ENCODE data around the gene NR2E1.

The NR2E1 gene

DNA sequence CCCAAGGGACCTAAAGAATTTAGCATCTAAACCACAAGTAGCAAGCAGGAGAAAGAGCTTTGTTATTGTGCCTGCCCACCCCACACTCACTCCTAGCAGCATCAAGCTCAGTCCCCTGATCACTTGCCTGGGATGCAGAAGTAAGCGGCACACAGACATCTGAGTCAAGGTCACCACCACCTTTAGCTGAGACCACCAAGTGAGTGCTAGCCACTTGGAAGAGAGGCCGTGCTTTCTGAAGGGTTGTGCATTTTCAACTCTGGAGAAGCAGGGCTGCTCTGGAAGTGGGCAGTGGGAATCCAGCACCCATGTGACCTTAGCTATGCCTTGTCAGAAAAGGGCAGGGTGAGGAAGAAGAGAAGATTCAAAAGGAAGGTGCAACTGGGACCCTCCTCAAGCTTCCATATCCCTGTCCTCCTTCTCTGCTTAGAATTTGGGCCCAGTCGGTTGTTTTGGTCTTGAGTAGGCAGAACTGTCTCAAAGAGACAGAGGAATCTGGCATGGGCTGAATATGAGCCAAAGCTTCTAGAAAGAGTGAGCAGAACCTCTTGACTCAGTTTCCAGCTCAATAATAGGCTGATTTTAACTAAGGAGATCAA, 6.2 kb downstream of the NR2E1 start:
- DNase-seq, result no peak

GRCh38 chr6:108174371-108175175, 8.8 kb downstream of the NR2E1 start:
- no peak for DNase-seq

GRCh38 chr6:108175176-108175591, 9.4 kb downstream of the NR2E1 start:
- DNase-seq, result no peak

DNA sequence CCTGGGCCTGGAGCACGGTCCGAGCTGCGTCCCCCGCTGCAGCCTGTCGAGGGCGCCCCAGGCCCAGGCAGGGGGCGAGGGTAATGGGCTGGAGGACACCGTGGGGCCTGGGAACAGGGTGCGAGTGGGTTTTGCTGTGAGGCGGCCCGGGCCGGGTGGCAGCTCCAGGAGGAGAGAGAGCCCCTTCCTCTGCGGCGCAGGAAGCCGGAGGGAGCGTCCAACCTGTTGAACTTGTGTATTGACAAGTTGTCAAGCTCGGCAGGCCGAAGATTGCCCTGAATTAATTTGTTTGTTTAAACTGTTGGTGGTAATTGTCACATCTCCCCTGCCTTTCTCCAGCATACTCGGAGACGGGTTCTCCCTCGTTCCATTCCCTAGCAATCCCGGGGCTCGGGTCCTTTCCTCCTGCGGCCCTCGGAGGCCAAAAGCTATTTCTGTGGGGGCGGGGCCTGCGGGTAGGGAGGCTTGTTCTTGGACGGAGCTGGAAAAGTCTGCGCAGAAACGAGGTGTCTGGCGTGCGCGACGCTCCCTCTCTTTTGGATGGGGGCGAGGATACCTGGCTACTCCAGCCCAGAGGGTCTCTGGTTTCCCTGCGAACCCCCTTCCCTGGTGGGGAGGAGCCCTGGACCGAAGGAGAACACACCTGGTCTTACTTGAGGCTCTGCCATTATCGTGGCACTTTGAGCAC, 9.9 kb downstream of the NR2E1 start:
- DNase-seq, result no peak

DNA sequence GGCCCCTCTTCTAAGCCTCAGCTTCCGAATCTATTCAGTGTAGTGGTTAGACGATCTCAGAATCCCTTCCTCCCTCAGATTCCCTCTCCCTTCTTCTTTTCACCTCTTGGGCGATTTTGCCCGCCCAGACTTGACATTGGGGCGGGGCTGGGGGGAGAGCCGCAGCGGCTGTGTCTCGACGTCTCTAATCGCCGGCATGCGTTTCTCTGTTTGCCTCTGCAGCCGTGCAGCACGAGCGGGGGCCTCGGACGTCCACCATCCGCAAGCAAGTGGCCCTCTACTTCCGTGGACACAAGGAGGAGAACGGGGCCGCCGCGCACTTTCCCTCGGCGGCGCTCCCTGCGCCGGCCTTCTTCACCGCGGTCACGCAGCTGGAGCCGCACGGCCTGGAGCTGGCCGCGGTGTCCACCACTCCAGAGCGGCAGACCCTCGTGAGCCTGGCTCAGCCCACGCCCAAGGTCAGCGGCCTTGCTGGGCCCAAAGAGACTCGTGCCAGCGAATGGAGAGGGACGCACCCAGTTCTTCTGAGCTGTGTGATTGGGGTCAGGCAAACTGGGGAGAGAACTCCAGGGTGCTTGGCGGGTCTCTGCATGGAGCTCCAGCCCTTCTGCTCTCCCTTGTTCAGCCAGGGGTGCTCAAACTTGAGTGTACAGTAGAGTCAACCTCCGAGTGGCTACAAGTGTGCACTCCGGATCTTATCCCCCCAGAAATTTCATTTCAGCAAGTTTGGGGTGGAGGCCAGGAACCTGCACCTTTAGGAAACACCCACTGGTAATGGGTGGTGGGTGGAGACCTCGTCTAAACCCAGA, 10.7 kb downstream of the NR2E1 start:
- DNase-seq, result no peak

DNA sequence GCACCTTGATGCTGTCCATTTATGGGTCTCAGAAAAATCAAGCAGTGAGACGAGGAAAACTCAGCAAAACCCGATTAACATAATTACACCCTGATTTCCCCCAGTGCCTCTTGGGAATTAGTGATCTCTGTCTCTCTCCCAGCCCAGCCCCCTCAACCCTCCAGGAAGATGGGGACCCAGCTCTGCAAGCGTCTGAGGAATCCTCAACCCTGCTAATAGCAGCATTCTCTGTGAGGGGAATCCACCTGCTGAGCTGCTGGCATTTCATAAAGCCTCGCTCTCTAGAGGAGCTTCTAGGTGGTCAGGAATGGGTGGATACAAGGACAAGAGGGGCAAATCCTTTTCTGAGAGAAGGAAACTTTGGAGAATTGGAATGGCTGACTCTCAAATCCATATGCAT, 13.9 kb downstream of the NR2E1 start:
- no peak for DNase-seq

GRCh38 chr6:108180266-108180665, 14.4 kb downstream of the NR2E1 start:
- DNase-seq, result no peak

DNA sequence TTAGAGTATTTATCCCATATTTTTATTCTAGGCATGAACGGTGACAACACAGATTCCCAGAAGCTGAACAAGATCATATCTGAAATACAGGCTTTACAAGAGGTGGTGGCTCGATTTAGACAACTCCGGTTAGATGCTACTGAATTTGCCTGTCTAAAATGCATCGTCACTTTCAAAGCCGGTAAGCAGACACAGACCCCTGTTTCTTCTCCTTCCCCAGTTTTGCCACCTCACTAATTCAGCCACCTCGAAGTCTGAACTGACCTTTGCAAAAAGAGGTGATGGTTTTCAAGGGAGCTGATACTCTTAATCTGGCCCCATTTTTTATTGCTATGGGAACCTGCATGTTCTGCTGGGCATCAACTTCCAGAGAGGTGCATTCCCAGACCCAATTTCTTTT, 15.0 kb downstream of the NR2E1 start:
- no peak for DNase-seq

DNA sequence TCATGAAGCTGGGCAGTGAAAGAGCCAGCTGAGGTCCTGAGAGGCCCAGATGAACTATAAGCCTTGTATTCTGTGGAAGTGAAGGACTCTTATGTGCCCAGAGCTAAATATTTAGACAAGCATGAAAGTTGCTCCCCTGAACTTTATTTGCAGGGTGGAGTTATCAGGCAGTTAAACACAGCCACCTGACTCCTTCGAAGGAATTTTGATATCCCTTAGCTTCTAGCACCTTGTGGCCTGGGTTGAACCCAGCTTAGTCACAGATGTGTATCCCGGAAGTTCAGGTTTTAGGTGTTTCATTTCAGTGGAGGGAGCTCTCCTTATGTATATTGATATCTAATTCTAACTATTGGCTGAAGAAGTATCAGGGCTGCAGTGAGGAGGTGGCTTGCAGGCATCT, 20.4 kb downstream of the NR2E1 start:
- no peak for DNase-seq

DNA sequence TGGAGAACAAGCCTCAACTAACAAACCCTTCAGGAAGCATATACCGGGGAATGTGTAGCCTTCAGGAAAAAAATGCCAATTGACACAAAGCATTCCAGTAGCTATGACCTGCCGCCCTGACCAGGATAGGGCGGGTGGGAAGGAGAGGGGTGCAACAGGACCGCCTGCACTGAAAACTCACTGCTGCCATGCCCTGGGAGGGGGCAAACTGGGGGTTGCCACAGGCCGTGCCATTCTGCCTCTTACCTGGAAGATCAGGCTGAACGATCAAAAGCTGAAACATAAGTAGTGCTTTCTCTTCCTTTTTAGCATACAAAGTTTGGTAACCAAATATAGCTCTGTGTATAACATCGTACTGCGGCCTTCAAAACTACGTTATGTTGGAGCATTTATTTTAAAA, 21.7 kb downstream of the NR2E1 start:
- no peak for DNase-seq

DNA sequence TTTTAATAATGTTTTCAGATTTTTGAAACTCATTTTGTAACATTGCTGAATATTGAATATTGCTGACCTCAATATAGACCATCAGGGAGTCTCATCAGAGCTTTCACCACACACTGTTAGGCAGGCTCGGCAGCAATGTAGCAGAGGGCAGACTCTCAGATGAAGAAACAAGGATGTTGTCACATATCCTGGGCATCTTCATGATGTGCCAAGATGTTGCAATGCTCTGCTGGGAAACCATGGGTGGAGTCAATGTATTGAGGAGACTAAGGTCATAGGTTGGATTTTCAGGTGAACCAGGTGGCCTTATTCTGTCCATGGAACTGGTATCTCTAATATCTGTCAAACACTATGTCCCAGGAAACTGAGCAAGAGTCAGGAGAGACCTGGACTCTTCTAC, 27.3 kb downstream of the NR2E1 start:
- no peak for DNase-seq

GRCh38 chr6:108193835-108194234, 28.0 kb downstream of the NR2E1 start:
- DNase-seq, result no peak

- no peak for DNase-seq
Observed at GRCh38 chr6:108194503-108194902, 28.7 kb downstream of the NR2E1 start.

- DNase-seq, result no peak
Observed at GRCh38 chr6:108195209-108195608, 29.4 kb downstream of the NR2E1 start.

- no peak for DNase-seq
Observed at GRCh38 chr6:108198761-108199498, 33.1 kb downstream of the NR2E1 start.

- no peak for DNase-seq
Observed at GRCh38 chr6:108200186-108200585, 34.4 kb downstream of the NR2E1 start.

- DNase-seq, result no peak
Observed at GRCh38 chr6:108200631-108201030, 34.8 kb downstream of the NR2E1 start.

DNA sequence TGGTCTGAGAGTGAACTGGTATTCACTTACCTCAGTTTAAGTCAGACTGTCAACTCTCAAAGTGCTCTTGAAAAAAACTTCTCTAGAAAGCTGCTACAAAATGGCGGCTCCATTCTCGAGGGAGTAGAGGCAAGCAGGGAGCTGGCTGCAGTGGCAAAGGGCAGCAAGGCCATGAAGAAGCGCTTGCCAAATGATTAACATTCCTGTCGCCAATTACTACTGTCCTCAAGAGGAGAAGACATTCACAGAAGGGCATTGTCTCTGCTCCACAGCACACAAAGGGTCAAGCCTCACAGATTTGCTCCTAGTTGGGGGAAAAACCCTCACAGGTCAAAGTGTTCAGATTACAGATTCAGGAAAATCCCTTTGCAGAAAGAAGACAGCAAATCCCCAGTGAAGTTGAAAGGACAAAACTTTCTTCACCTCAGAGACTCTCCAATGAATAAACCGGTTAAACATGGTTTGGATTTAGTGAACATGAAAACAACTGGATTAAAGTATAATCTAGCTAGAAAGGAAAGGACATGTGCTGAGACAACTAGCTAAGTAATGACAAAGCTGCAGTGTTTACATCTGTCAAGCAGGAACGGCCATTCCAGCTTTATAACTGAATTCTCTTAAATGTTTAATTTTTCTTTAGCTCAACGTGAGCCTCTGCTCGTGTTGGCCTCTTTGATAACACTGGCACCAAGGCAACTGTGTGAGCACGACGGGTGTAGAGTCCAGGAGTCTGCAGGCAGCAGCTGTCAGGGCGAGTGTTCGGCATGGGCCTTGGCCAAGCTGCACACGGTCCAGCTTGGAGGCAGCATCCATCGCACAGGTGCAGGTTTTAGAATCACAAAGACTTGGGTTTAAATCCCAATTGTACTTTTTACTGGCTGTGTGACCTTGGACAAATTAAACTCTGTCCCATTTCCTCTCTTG, 37.6 kb downstream of the NR2E1 start:
- DNase-seq, result no peak

GRCh38 chr6:108207013-108207412, 41.2 kb downstream of the NR2E1 start:
- DNase-seq, result no peak

DNA sequence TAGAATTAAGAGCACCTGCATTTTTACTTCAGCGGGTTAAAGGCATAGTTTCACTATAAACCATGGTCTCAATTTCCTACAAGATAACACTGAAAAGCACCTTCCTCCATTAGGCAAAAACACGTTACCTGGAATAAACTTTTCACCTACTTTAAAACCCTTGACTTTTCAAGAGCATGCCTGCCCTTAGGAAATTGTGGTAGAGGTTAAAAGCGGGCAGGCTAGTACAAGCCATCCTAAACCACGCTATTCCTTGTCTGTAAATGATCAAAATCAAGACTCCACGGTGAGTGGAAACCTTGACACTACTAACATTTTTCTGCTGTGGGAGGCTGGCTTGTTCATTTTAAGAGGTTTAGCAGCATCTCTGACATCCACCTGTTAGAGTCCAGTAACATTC, 43.9 kb downstream of the NR2E1 start:
- no peak for DNase-seq

DNA sequence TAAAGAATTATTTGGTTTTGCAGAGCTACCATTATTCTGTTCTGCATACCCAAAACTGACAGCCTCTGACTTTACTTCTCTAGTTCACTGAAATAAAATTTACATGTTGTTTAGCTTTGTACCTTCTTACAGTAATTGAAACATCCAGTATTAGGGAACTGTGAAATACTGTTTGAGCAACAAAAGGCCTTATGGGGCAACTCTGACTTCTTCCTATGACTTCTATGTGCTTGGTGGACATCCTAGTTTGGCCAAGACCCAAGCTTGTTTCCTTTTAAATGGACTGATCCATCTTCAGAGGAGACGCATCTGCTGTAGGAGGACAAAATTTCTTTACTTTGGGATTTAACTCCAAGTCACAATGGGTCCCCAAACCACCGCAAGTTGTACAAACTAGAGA, 44.7 kb downstream of the NR2E1 start:
- DNase-seq, result no peak
